H9 (cell line): ENCODE data around the gene OR10H2. TPM values are rescaled to one million over a fixed set of nuclear protein-coding genes. Genes with fewer than 3 reads are reported as not detected.

ENCODE experiments used
- DNase-seq: peaks from one replicate; pipeline ENCODE4 v3.0.0-alpha.2; 2017
- H2AFZ ChIP-seq: one replicate; pipeline ENCODE4 v1.6.1; 2013; ENCODE audit warnings: mild to moderate bottlenecking, low read length, control low read depth, moderate library complexity
- H2AK5ac ChIP-seq: 2 replicates; pipeline ENCODE4 v1.6.1; 2013; ENCODE audit warnings: low read length, control low read depth, mixed read lengths; ENCODE audit not compliant: insufficient read length
- H2BK120ac ChIP-seq: one replicate; pipeline ENCODE4 v1.6.1; 2013; ENCODE audit warnings: low read depth, mild to moderate bottlenecking, low read length, control low read depth, inconsistent platforms; ENCODE audit not compliant: poor library complexity, severe bottlenecking
- H2BK12ac ChIP-seq: 2 replicates; pipeline ENCODE4 v1.6.1; 2013; ENCODE audit warnings: low read length, control low read depth, mixed read lengths, low read depth; ENCODE audit not compliant: insufficient read length
- H2BK15ac ChIP-seq: 2 replicates; pipeline ENCODE4 v1.6.1; 2013; ENCODE audit warnings: low read depth, low read length, control low read depth
- H2BK20ac ChIP-seq: one replicate; pipeline ENCODE4 v1.6.1; 2013; ENCODE audit warnings: low read depth, mild to moderate bottlenecking, low read length, control low read depth, inconsistent platforms; ENCODE audit not compliant: poor library complexity, severe bottlenecking
- H2BK5ac ChIP-seq: 2 replicates; pipeline ENCODE4 v1.6.1; 2013; ENCODE audit warnings: low read length, control low read depth, mixed read lengths; ENCODE audit not compliant: insufficient read length
- H3K14ac ChIP-seq: 2 replicates; pipeline ENCODE4 v1.6.1; 2013; ENCODE audit warnings: low read length, control low read depth; ENCODE audit not compliant: insufficient read depth
- H3K18ac ChIP-seq: 2 replicates; pipeline ENCODE4 v1.6.1; 2013; ENCODE audit warnings: low read depth, mild to moderate bottlenecking, mixed read lengths, low read length, control low read depth; ENCODE audit not compliant: insufficient read length
- H3K23ac ChIP-seq: 2 replicates; pipeline ENCODE4 v1.6.1; 2013; ENCODE audit warnings: low read length, control low read depth, mixed read lengths, low read depth; ENCODE audit not compliant: insufficient read length
- H3K23me2 ChIP-seq: 2 replicates; pipeline ENCODE4 v1.6.1; 2013; ENCODE audit warnings: low read depth, mild to moderate bottlenecking, mixed read lengths, low read length, control low read depth; ENCODE audit not compliant: insufficient read length, poor library complexity, severe bottlenecking
- H3K27ac ChIP-seq: 2 replicates; pipeline ENCODE4 v1.5.1; 2013; ENCODE audit warnings: low read length, control low read depth, mixed read lengths, low read depth; ENCODE audit not compliant: insufficient read length
- H3K27me3 ChIP-seq: 2 replicates; pipeline ENCODE4 v1.6.1; 2013; ENCODE audit warnings: low read length, control low read depth, inconsistent platforms; ENCODE audit not compliant: insufficient read depth
- H3K4ac ChIP-seq: 2 replicates; pipeline ENCODE4 v1.6.1; 2013; ENCODE audit warnings: low read depth, mild to moderate bottlenecking, control low read depth, inconsistent platforms, low read length, moderate library complexity
- H3K4me1 ChIP-seq: 2 replicates; pipeline ENCODE4 v1.6.1; 2013; ENCODE audit warnings: low read length, control low read depth, inconsistent platforms; ENCODE audit not compliant: insufficient read depth
- H3K4me2 ChIP-seq: 2 replicates; pipeline ENCODE4 v1.6.1; 2013; ENCODE audit warnings: low read length, control low read depth, mixed read lengths; ENCODE audit not compliant: insufficient read length, insufficient read depth
- H3K56ac ChIP-seq: 2 replicates; pipeline ENCODE4 v1.6.1; 2013; ENCODE audit warnings: low read depth, mild to moderate bottlenecking, mixed read lengths, low read length, control low read depth; ENCODE audit not compliant: insufficient read length
- H3K79me1 ChIP-seq: 2 replicates; pipeline ENCODE4 v1.6.1; 2013; ENCODE audit warnings: low read depth, mild to moderate bottlenecking, moderate library complexity, low read length, control low read depth, inconsistent platforms; ENCODE audit not compliant: insufficient read depth, poor library complexity, severe bottlenecking
- H3K79me2 ChIP-seq: 2 replicates; pipeline ENCODE4 v1.6.1; 2013; ENCODE audit warnings: low read length, control low read depth, inconsistent platforms; ENCODE audit not compliant: insufficient read depth
- H3K9ac ChIP-seq: 2 replicates; pipeline ENCODE4 v1.6.1; 2013; ENCODE audit warnings: low read length, control low read depth, mixed read lengths; ENCODE audit not compliant: insufficient read length; ENCODE audit errors: extremely low read depth
- H3K9me3 ChIP-seq: one replicate; pipeline ENCODE4 v1.6.1; 2013; ENCODE audit warnings: low read depth, low read length, inconsistent platforms; ENCODE audit not compliant: control insufficient read depth
- H3T11ph ChIP-seq: one replicate; pipeline ENCODE4 v1.6.1; 2013; ENCODE audit warnings: mild to moderate bottlenecking, low read length, control low read depth, inconsistent platforms
- H4K20me1 ChIP-seq: one replicate; pipeline ENCODE4 v1.6.1; 2013; ENCODE audit not compliant: control insufficient read depth, insufficient read length, insufficient read depth
- H4K5ac ChIP-seq: 2 replicates; pipeline ENCODE4 v1.6.1; 2013; ENCODE audit warnings: low read depth, mild to moderate bottlenecking, mixed read lengths, low read length, control low read depth; ENCODE audit not compliant: insufficient read length
- H4K8ac ChIP-seq: replicated peaks from 2 replicates; pipeline ENCODE4 v1.6.1; 2013; ENCODE audit warnings: low read length, control low read depth, mixed read lengths, low read depth; ENCODE audit not compliant: insufficient read length
- H4K91ac ChIP-seq: 2 replicates; pipeline ENCODE4 v1.6.1; 2013; ENCODE audit warnings: low read depth, mild to moderate bottlenecking, moderate library complexity, mixed read lengths, low read length, control low read depth; ENCODE audit not compliant: insufficient read length
- H3K27ac Mint-ChIP-seq, 3 experiments: 2 replicates in 2 of 3; 3 replicates in 1 of 3; pipeline ENCODE4 v1.8.0; 2020 to 2021; ENCODE audit warnings: mixed read lengths in 3 of 3, mild to moderate bottlenecking in 1 of 3, moderate library complexity in 1 of 3
- H3K27me3 Mint-ChIP-seq: 2 replicates; pipeline ENCODE4 v1.8.0; 2021; ENCODE audit warnings: low read depth, mild to moderate bottlenecking, moderate library complexity, mixed read lengths
- H3K36me3 Mint-ChIP-seq, 3 experiments: 2 replicates in 2 of 3; 3 replicates in 1 of 3; pipeline ENCODE4 v1.8.0; 2020 to 2021; ENCODE audit warnings: low read depth in 3 of 3, mixed read lengths in 3 of 3; ENCODE audit not compliant: insufficient read depth in 1 of 3
- H3K4me1 Mint-ChIP-seq, 2 experiments: 2 replicates each; pipeline ENCODE4 v1.8.0; 2020; ENCODE audit warnings: mixed read lengths in 2 of 2
- H3K4me3 Mint-ChIP-seq, 2 experiments: 2 replicates in 1 of 2; 3 replicates in 1 of 2; pipeline ENCODE4 v1.8.0; 2020 to 2021; ENCODE audit warnings: mild to moderate bottlenecking in 2 of 2, mixed read lengths in 2 of 2, moderate library complexity in 1 of 2
- H3K9me3 Mint-ChIP-seq, 2 experiments: 2 replicates in 1 of 2; 3 replicates in 1 of 2; pipeline ENCODE4 v1.8.0; 2020; ENCODE audit warnings: mild to moderate bottlenecking in 2 of 2, mixed read lengths in 2 of 2, moderate library complexity in 1 of 2
- CTCF ChIP-seq: fragments of 200-600 bp; sonication (generic); conservative IDR thresholded peaks from 3 replicates; pipeline ENCODE4 v1.8.0; 2021; ENCODE audit warnings: antibody characterized with exemption, mild to moderate bottlenecking
- WGBS: extraction: QIAGEN DNeasy Blood & Tissue Kit; methylation state at CpG from one replicate; pipeline ENCODE4 v1.1.7; 2013; ENCODE audit warnings: missing lambda C conversion rate, low lambda C conversion rate, mixed read lengths; ENCODE audit not compliant: insufficient read length; ENCODE audit errors: extremely low coverage; 5-methylcytosine and 5-hydroxymethylcytosine counted together
- total RNA-seq: library from RNA; stranded (reverse); gene quantifications from 2 replicates; pipeline ENCODE4 v1.2.1, GENCODE V29; 2021

OR10H2 gene
- total RNA-seq, 1 experiment from 2014 or later = not detected

- H3K4me3 Mint-ChIP-seq = no peak overlapping the region
- WGBS = no CpG with 5 or more reads among the region's 1 CpG
- no peak for TF ChIP-seq CTCF
Observed at GRCh38 chr19:15732388-15732787, 4.6 kb downstream of the OR10H2 start.

More at GRCh38 chr19:15732388-15732787, 4.6 kb downstream of the OR10H2 start:
- Histone ChIP-seq H2BK12ac (no peak overlapping the region), H4K91ac (no peak overlapping the region), H3K4ac (no peak overlapping the region), H3K18ac (no peak overlapping the region), H3K27me3 (no peaks in the 10 kb centered on the region), H3K27ac (no peak overlapping the region), H2BK5ac (no peak overlapping the region), H4K5ac (no peak overlapping the region), H4K20me1 (no peaks in the 10 kb centered on the region), H2BK120ac (no peak overlapping the region), H3K9me3 (peaks cover 90% of the 10 kb centered on the region), H3K56ac (no peak overlapping the region), H2AK5ac (no peak overlapping the region), H3K79me2 (no peaks in the 10 kb centered on the region), H2BK15ac (no peak overlapping the region), H3K4me1 (no peaks in the 10 kb centered on the region), H3K14ac (no peak overlapping the region), H3K9ac (no peak overlapping the region), H2AFZ (no peak overlapping the region), H3T11ph (no peak overlapping the region), H3K79me1 (no peaks in the 10 kb centered on the region), H4K8ac (no peak overlapping the region), H3K23ac (no peak overlapping the region), H3K23me2 (no peaks in the 10 kb centered on the region), H3K4me2 (no peak overlapping the region), H2BK20ac (no peak overlapping the region)
- no peak overlapping the region for H3K27ac Mint-ChIP-seq
- no peaks in the 10 kb centered on the region for H3K4me1 Mint-ChIP-seq
- H3K27me3 Mint-ChIP-seq = peaks cover 1% of the 10 kb centered on the region
- peaks cover 0 to 41% (median 5%) of the 10 kb centered on the region in 3 experiments; a peak in 6 of 7 replicates for H3K36me3 Mint-ChIP-seq
- H3K9me3 Mint-ChIP-seq = peaks cover 87 to 90% of the 10 kb centered on the region in 2 experiments
- DNase-seq = no peak
